Sigmoid colon (tissue), 7 donors: ENCODE measurements around the gene MTAP. TPM values are rescaled to one million over a fixed set of nuclear protein-coding genes. Genes with fewer than 3 reads are reported as not detected.

Experiments
- DNase-seq: peaks from one replicate; pipeline ENCODE4 v3.0.0-alpha.2; 2019
- H3K27ac ChIP-seq, 4 donors: fragments of 200-600 bp; sonication (generic); one replicate each; pipeline ENCODE4 v1.5.1; 2016 to 2019; ENCODE audit warnings: mild to moderate bottlenecking in 1 of 4
- H3K27me3 ChIP-seq, 3 donors: fragments of 200-600 bp; sonication (generic); one replicate each; pipeline ENCODE4 v1.5.1; 2019; ENCODE audit warnings: mild to moderate bottlenecking in 1 of 3
- H3K36me3 ChIP-seq, 4 donors: fragments of 200-600 bp; sonication (generic); one replicate each; pipeline ENCODE4 v1.5.1; 2016 to 2019
- H3K4me1 ChIP-seq, 4 donors: fragments of 200-600 bp; sonication (generic); one replicate each; pipeline ENCODE4 v1.5.1; 2017 to 2019
- H3K4me3 ChIP-seq, 4 donors: fragments of 200-600 bp; sonication (generic); one replicate each; pipeline ENCODE4 v1.5.1; 2017 to 2019; ENCODE audit warnings: mild to moderate bottlenecking in 2 of 4, moderate library complexity in 1 of 4
- H3K9me3 ChIP-seq, 4 donors: fragments of 200-600 bp in 3 of 4; sonication (generic) in 3 of 4; one replicate each; pipeline versions ENCODE4 v1.5.1 to v1.6.1; 2013 to 2019
- CTCF ChIP-seq, 4 experiments: fragments of 450-650 bp in 3 of 4; fragments of 200-600 bp in 1 of 4; IDR thresholded peaks; one replicate each; pipeline ENCODE4 v1.5.1; 2016 to 2019; ENCODE audit warnings: antibody characterized with exemption in 4 of 4, mild to moderate bottlenecking in 3 of 4, moderate library complexity in 2 of 4
- EP300 ChIP-seq, 4 donors: sonication (generic); formaldehyde crosslinking; IDR thresholded peaks; one replicate each; pipeline ENCODE4 v1.6.1; 2017; ENCODE audit warnings: antibody characterized with exemption in 4 of 4
- POLR2A ChIP-seq, 2 donors: fragments of 450-650 bp; IDR thresholded peaks; one replicate each; pipeline ENCODE4 v1.6.1; 2016; ENCODE audit warnings: antibody characterized with exemption in 2 of 2, mild to moderate bottlenecking in 2 of 2, moderate library complexity in 2 of 2
- POLR2AphosphoS5 ChIP-seq, 4 donors: sonication (generic); formaldehyde crosslinking; IDR thresholded peaks; one replicate each; pipeline ENCODE4 v1.6.1; 2017; ENCODE audit warnings: antibody characterized with exemption in 4 of 4
- WGBS, 2 donors: extraction: QIAGEN DNeasy Blood & Tissue Kit; methylation state at CpG; one replicate each; pipeline ENCODE4 v1.1.7; 2013; 5-methylcytosine and 5-hydroxymethylcytosine counted together
- intact Hi-C: fragments of 100-400 bp; cut with DNase I; formaldehyde crosslinking; loops from one replicate; pipeline ENCODE4 v1.15.1; 2023
- polyA plus RNA-seq, 3 donors: library from polyadenylated mRNA; stranded (reverse); fragments of 200-250 nt; gene quantifications; one replicate each; pipeline ENCODE4 v1.2.3, GENCODE V29; 2013
- total RNA-seq, 4 donors: library from RNA; depleted of rRNA; stranded (reverse); fragments of >200 nt; gene quantifications; one replicate each; pipeline ENCODE4 v1.1.0, GENCODE V29; 2016
- donor health status: healthy with polysubstance abuse.
- donor health status: Bipolar disorder and iron deficiency.
- donor health status: healthy.

The MTAP gene
- total and polyA plus RNA-seq, 7 donors, result 7.6 to 28.5 (median 19.9) TPM

DNA sequence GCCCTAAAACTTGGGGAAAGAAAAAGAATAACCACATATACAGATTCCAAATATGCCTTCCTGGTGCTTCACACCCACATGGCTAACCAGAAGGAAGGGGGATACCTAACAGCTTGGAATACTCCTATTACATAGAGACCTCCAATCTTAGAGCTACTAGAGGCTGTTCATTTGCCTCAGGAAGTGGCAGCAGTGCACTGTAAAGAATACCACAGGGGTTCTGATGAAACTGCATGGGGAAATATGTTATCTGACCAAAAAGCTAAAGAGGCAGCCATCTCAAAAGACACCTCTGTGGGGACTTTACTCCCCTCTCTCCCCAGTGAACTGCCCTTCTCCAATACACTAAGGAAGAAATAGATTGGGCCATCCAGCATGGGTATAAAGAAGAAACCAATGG is 125.3 kb downstream of the MTAP start:
- Histone ChIP-seq H3K9me3 (no peaks in the 10 kb centered on the region), H3K4me1 (no peaks in the 10 kb centered on the region), H3K27ac (no peak overlapping the region), H3K36me3 (peaks cover 0 to 10% (median 2%) of the 10 kb centered on the region in 4 donors), H3K27me3 (no peaks in the 10 kb centered on the region), H3K4me3 (no peak overlapping the region)
- no peak for TF ChIP-seq CTCF (IDR thresholded peaks at IDR 0.05)
- TF ChIP-seq POLR2A (IDR thresholded peaks at IDR 0.05), result no peak
- no peak for DNase-seq
- intact Hi-C loops, result no loop called here

DNA sequence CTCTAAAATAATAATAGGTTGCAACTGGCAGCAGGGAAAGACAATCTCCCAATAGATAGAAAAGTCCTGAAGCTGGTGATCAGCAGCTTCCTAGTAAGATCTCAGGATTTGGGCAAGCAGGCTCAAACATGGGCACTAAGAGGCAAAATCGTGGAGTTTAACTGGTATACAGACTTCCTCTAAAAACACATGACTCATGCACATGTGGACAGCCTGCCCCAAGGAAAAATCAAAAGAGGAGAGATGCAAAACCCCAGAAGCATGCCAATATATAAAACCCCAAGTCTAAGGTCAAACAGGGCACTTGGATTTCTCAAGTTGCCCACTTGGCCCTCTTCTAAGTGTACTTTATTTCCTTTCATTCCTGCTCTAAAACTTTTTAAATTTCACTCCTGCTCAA is 129.0 kb downstream of the MTAP start:
- Histone ChIP-seq H3K27ac (no peak overlapping the region), H3K4me3 (no peak overlapping the region), H3K4me1 (no peaks in the 10 kb centered on the region), H3K9me3 (no peaks in the 10 kb centered on the region), H3K27me3 (no peaks in the 10 kb centered on the region), H3K36me3 (peaks cover 0 to 10% (median 2%) of the 10 kb centered on the region in 4 donors)
- no peak for DNase-seq
- intact Hi-C loops, result no loop called here
- TF ChIP-seq CTCF (IDR thresholded peaks at IDR 0.05), result no peak
- TF ChIP-seq POLR2A (IDR thresholded peaks at IDR 0.05), result no peak
- no peak for TF ChIP-seq POLR2AphosphoS5 (IDR thresholded peaks at IDR 0.05)
- TF ChIP-seq EP300 (IDR thresholded peaks at IDR 0.05), result no peak
- WGBS, 2 donors, result 82 to 83% methylated on average over 1 of the region's 1 CpG

DNA sequence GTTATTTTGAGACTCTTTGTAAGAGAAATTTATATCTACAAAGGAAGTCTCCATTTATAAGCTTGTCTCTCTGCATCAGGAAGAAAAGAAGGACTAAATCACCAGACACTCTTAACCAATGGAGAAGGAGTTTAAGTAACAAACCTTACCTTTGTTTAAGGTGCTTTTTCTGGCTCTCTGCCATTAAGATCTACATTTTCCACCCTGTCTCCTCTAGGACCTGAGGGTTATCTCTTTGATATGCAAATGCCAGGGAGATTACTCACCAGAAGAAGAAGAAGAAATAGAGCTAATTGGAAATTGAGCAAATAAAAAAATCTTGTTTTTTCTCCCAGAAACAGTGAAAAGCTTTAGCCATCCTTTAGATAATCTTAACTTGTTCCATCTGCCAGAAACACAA is 130.8 kb downstream of the MTAP start:
- TF ChIP-seq POLR2A (IDR thresholded peaks at IDR 0.05), result no peak
- TF ChIP-seq CTCF (IDR thresholded peaks at IDR 0.05), result no peak
- TF ChIP-seq POLR2AphosphoS5 (IDR thresholded peaks at IDR 0.05), result no peak
- H3K27ac ChIP-seq, result no peak overlapping the region
- H3K36me3 ChIP-seq, result peaks cover 0 to 10% (median 2%) of the 10 kb centered on the region in 4 donors
- no peaks in the 10 kb centered on the region for H3K9me3 ChIP-seq
- no peaks in the 10 kb centered on the region for H3K4me1 ChIP-seq
- H3K27me3 ChIP-seq, result no peaks in the 10 kb centered on the region
- DNase-seq, result no peak
- intact Hi-C loops, result no loop called here
- H3K4me3 ChIP-seq, result no peak overlapping the region

DNA sequence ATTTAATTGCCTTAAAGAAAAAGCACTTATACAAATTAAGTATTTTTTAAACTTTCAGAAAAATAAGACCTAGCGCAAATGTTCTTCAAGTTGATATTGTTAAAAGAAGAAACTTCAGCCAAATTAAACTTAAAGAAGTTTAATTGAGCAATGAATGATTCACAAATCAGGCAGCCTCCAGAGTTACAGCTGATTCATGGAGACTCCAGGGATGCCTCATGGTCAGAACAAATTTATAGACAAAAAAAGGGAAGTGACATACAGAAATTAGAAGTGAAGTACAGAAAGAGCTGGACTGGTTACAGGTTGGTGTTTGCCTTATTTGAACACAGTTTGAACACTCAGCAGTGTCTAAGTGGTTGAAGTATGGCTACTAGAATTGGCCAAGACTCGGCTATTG is 131.4 kb downstream of the MTAP start:
- Histone ChIP-seq H3K9me3 (no peaks in the 10 kb centered on the region), H3K4me1 (no peaks in the 10 kb centered on the region), H3K4me3 (no peak overlapping the region), H3K27ac (no peak overlapping the region), H3K27me3 (no peaks in the 10 kb centered on the region), H3K36me3 (peaks cover 0 to 10% (median 2%) of the 10 kb centered on the region in 4 donors)
- 94 to 98% methylated on average over 2 of the region's 2 CpGs for WGBS, 2 donors
- intact Hi-C loops, result no loop called here
- no peak for DNase-seq
- TF ChIP-seq EP300 (IDR thresholded peaks at IDR 0.05) (no peak), POLR2AphosphoS5 (IDR thresholded peaks at IDR 0.05) (no peak), CTCF (IDR thresholded peaks at IDR 0.05) (no peak), POLR2A (IDR thresholded peaks at IDR 0.05) (no peak)

- 74 to 85% methylated on average over 1 of the region's 1 CpG for WGBS, 2 donors
These were observed 133.2 kb downstream of the MTAP start for GRCh38 chr9:21935631-21936030.

More at GRCh38 chr9:21935631-21936030, 133.2 kb downstream of the MTAP start:
- Histone ChIP-seq H3K4me3 (no peak overlapping the region), H3K36me3 (peaks cover 0 to 10% (median 2%) of the 10 kb centered on the region in 4 donors), H3K9me3 (no peaks in the 10 kb centered on the region), H3K4me1 (no peaks in the 10 kb centered on the region), H3K27me3 (no peaks in the 10 kb centered on the region), H3K27ac (no peak overlapping the region)
- intact Hi-C loops, result no loop called here
- TF ChIP-seq POLR2A (IDR thresholded peaks at IDR 0.05) (no peak), EP300 (IDR thresholded peaks at IDR 0.05) (no peak), CTCF (IDR thresholded peaks at IDR 0.05) (no peak), POLR2AphosphoS5 (IDR thresholded peaks at IDR 0.05) (no peak)
- no peak for DNase-seq
